GM18511 (cell line): Measurements from ENCODE around the gene PRKN.

ENCODE experiments used
- ATAC-seq: cut with Tn5 transposase; IDR thresholded peaks from one replicate; pipeline ENCODE4 v1.9.1; 2021; ENCODE audit warnings: mild to moderate bottlenecking, moderate library complexity; ENCODE audit not compliant: unreplicated experiment

Gene PRKN

DNA sequence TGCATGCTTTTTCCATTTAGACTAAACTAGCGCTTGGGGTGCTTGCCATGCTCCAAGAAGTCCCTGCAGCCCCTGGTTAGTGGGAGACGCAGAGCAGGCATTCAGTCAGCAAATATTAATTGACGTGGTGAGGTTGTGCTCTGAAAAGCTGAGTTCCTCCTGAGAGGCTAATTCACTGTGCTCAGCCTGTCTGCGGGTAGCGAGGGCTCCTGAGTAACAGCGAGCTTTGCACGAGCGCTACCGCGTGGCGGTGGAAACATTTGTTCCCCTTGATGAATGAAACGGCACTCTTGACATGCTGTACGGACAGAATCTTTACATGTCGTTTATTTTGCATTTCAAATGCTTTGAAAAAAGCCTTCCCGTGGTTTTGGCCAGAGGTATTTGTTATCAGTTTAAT lies 1283.1 kb downstream of the PRKN start:
- no peak for ATAC-seq

DNA sequence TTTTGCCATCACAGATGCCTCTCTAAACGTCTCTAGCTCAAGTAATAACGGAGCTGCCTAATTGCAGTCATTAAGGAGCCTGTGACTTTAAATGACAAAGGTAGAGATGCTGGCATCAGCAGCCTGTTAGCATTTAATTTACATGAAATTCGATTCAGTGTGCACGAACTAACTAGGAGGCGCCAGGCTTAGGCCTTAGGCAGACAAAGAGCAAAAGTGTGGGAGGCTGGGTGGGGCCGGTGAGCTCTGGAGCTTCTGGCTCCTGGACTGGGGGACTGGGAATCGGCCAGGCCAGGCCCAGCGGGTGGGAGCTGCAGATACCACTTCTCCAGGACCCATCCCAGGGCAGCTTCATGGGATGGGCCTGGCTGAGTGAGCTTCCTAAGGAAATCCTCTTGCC lies 1283.7 kb downstream of the PRKN start:
- no peak for ATAC-seq

DNA sequence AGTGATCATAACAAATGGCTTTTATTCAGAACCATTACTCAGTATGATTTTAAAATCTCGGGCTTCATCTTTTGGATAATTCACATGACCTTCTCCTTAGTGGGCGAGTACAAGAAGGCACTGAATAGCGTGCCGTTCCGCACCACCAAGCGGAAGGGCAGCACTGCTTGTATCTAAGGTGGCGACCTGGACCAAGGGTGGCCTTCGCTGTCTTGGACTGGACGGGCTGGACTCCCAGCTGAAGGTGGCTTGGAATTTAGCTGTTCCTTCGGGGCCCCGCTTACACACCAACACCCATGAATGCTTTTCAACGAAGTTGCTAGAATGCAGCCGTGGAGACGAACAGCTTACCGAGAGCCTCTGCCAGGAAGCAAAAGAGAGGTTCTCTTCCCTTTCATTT lies 1285.1 kb downstream of the PRKN start:
- no peak for ATAC-seq

GRCh38 chr6:161440299-161440698 lies 1287.3 kb downstream of the PRKN start:
- no peak for ATAC-seq

GRCh38 chr6:161439093-161439492 lies 1288.5 kb downstream of the PRKN start:
- no peak for ATAC-seq

DNA sequence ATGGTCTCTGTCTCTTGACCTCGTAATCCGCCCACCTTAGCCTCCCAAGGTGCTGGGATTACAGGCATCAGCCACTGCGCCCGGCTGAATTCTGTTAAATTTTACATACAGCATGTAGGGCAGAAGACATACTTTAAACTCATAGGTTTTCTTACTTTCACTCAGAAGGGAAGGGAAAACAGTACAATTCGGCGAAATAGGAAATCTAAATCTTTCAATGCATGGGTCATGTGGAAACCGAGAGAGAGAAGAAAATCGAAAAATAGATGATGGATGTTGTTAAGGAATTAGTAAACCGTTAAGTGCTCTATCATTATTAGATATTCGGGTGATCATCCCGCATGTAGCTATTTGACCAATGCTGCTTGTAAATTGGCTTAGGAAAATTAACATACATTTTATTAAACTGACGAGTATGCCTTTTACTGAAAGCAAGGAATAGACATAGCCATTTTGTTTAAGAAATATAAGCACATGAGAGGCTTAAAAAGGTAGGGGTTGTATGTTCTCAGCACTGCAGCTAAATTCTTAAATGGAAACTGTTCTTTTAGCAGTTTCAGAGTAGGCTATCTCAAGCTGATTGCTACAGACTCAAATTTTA lies 1289.0 kb downstream of the PRKN start:
- ATAC-seq, result no peak

DNA sequence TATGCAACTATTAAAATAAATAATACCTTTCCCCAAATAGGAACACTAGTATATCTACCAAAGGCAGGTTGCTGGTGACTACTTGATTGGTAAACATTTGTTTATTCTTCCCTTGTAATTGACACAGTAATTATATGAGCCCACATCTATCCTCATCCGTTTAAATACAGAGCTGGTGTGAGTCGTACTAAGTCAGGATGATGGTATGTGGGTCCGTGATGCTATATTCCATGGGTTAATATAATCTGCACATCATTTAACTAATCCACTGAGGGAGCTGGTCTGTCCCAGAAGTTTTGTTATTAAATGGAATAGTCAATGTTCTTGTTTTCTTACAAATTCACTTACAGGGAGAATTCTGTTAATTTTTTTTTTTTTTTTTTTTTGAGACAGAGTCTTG lies 1289.7 kb downstream of the PRKN start:
- ATAC-seq, result no peak

- ATAC-seq, result no peak
Observed at GRCh38 chr6:161436106-161436876, 1291.3 kb downstream of the PRKN start.

DNA sequence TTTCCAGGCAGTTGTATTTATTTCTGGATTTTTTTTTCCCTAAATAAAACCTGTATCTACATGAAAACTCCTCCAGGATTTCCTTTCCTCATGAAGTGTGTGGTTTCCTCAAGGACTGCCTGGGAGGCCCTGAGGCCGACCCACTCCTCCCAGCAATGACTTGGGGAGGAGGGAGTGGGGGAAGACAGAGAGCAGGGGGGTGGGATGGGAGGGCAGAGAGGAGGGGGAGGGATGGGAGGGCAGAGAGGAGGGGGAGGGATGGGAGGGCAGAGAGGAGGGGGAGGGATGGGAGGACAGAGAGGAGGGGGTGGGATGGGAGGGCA lies 1291.9 kb downstream of the PRKN start:
- no peak for ATAC-seq

DNA sequence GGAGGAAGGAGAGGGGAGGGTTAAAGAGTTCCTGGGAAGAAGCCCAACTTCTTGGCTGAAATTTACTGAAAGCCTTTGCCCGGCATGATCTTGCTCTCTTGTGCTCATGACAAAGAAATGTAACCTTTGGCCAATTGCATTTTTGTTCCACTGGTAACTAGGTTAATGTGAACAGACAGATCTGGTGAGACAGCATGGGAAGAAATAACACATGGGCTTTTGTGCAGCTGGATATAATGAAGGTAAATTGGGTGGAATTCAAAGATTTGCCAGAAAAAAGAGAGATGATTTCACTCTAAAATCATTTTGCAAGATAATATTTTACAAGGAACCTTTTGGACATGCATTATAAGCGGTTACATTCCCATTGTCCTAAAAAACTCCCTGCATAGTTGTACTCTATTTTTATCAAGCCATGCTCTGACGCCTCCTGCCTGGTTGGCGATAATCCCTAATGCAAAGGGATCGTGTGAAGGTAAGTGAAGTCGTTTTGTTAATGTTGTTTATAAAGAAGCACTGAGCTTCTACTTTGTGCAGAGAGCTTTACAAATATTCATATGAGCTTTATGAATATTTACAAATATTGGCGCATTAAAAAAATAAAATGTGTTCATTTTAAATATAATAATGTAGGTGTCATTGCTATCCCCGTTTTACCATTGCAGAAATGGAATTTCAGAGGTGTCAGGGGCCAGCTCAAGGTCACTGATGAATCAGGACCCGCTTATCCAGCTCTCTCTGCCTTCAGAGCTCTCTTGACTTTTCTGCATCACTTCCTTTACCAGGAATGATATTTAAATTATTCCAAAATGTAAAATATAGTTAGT lies 1292.4 kb downstream of the PRKN start:
- no peak for ATAC-seq

DNA sequence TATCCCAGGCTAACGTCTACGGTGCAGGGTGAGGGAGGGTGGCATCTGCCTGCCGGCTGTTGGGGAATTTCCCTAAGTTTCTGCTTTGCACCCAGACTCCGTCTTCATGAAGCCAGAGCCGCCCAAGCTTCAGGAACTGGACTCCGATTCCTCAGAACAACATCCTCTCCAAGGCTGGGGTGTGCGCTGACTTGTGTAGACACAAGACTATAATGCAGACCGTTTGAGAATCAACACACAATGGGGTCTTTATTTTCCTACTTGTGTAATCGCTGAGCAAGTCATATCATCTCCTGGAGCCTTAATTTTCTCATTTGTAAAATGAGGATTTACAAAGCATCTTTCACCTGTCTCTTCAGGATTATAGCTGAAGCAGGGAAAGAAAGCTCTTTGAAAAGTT lies 1293.2 kb downstream of the PRKN start:
- no peak for ATAC-seq

DNA sequence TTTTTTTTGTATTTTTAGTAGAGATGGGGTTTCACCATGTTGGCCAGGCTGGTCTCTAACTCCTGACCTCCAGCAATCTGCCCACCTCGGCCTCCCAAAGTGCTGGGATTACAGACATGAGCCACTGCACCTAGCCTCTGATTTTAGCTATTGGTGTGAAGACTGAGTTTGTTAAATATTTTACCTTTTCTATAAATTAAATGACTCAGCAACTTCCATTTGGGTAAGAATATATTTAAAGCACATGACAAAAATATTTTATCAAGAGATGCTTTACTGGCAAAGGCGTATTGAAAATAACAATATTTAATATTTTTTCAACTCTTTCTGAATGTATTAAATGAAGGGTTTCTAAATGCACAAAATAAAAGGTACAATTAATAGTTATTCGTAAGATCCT lies 1295.0 kb downstream of the PRKN start:
- ATAC-seq, result no peak

DNA sequence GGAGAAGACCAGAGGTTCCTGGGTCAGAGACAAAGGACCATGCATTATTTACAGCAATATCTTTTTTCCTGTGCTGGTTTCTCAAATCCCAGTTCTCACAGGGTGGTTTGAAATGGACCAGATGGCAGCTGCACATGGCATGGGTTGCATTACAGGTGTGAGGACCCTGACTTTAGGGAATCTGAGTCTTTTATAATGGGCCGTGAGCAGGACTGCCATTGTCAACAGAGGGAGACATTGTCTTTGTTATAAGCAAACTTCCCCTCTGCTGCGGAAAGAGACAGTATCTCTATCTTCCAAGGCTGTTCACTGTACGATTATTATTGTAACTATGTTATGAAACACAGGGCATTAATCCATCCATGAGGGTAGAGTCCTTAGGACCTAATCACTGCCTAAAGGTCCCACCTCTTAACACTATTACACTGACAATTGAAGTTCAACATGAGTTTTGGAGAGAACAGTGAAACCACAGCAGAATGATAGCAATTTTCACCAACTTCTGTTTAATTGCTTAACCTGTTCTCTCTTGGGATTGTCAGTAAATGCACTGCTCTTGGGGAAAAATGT lies 1297.6 kb downstream of the PRKN start:
- no peak for ATAC-seq

DNA sequence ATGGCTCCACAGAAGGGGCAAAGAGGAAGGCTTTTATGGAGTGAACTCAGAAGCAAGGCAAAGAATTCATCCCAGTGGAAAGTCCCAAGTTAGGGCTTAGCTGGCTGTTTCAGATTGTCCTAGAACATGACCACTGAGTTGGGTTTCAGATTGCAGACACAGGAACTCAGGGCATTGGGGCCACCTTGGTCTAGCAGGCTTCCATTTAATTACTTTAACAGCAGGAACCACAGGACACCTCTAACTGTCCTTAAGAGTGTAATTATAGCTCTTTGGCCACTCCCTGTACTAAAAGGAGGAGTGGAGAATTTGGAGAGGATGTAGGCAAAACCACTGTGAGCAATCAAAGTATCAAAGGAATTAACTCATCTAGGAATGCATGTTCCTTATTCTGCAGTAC lies 1303.1 kb downstream of the PRKN start:
- no peak for ATAC-seq

GRCh38 chr6:161422710-161423680 lies 1304.6 kb downstream of the PRKN start:
- ATAC-seq, result no peak

- peak; percentile 87 for ATAC-seq
Observed at GRCh38 chr6:161418463-161418945, 1309.1 kb downstream of the PRKN start.

DNA sequence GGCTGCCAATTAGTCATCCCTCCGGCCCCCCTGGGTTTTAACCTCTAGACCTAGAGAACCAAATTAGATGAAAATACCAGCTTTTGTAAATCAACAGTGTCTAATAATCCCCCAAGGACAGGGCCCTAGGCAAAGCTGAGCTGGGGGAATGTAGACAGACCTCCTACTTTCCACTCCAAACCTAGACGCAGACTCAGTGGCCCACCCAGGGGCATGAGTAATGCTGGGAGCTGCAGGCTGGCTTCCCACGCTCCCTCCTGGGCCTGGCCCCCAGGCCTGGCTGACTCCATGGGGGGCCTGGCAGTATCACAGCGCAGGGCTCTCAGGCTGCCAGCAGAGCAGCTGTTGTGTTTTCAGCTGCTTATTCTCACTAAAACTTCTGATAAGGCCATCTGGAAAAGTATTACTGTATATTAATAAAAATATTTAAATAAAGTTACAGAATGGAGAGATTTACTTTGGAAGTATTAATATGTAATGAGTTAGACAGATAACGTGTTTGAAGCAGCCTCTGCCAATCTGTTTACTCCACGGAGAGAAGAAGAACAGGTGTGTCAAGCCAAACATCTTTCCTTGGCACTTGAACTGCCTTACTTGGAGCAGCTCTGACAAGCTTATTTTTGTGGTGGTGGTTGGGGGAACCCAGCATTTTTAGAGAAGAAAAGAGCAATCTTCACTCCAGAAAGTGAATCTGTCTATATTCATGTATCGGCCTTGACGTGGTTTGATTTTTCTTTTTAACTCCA lies 1309.7 kb downstream of the PRKN start:
- ATAC-seq, result peak; percentile 9

GRCh38 chr6:161415302-161415855 lies 1312.2 kb downstream of the PRKN start:
- no peak for ATAC-seq

- ATAC-seq, result no peak
Observed at GRCh38 chr6:161414707-161415106, 1312.9 kb downstream of the PRKN start.
